GM12873 (cell line): ENCODE measurements around the gene CUBN.

Source experiments
- TF ChIP-seq, protein P1 (sequence below): IDR thresholded peaks from 2 replicates; pipeline ENCODE4 v1.5.1; 2012; ENCODE audit warnings: low read depth, mild to moderate bottlenecking, moderate library complexity, low read length, control low read depth; ENCODE audit not compliant: insufficient read depth; ENCODE audit errors: missing control alignments

CUBN gene

DNA sequence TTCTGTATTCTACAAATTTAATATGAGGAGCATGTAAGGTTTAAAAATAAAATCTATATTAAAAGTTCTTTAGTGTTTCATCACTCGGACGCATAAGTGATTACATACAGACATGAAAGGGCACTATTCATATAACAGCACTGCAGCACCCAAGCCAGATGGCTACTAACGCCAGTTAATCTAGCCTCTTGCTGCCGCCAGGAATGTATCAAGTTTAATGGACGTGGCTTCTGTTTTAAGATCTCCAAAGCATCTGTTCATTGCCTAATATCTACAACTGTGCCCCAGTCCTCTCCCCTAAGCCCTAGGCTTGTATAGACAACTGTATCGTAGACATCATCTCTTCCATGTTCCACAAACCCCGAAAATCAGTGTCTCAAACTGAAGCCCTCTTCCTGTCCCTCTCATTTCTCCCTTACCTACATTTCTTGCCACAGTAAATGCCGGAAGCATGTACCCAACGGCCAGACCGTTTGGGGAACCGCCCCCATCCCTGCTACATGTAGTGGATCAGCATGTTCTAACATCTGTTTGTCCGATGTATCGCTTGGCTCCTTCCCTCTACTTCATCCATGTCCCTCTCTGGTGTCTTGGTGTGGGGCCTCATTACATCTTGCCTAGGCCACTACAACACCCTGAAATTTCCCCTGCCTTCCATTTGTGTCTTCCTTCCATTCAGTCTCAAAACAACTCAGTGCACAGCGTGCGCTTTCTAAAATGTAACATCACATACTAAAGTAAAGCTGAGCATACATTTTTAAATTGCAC, 164.9 kb downstream of the CUBN start:
- TF ChIP-seq, protein P1, sequence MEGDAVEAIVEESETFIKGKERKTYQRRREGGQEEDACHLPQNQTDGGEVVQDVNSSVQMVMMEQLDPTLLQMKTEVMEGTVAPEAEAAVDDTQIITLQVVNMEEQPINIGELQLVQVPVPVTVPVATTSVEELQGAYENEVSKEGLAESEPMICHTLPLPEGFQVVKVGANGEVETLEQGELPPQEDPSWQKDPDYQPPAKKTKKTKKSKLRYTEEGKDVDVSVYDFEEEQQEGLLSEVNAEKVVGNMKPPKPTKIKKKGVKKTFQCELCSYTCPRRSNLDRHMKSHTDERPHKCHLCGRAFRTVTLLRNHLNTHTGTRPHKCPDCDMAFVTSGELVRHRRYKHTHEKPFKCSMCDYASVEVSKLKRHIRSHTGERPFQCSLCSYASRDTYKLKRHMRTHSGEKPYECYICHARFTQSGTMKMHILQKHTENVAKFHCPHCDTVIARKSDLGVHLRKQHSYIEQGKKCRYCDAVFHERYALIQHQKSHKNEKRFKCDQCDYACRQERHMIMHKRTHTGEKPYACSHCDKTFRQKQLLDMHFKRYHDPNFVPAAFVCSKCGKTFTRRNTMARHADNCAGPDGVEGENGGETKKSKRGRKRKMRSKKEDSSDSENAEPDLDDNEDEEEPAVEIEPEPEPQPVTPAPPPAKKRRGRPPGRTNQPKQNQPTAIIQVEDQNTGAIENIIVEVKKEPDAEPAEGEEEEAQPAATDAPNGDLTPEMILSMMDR, result no peak

DNA sequence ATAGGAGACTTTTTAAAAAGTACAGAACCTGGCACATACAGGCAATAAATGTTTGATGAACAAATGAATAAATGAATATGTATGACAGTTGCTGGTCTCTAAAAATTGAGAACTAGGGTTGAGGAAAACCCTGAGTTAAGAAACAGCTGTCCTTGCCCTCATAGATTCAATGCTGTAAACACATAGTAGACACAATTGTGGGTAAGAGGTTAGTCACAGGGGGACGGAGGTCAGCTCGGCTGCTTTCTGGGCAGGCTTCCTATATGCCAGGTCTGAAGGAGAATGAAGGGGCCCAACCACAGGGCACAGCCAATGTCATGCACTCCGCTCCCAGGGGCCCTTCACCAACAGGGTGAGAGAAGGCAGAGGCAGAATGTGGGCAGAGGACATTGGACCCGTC, 169.1 kb downstream of the CUBN start:
- TF ChIP-seq, protein P1, result no peak

DNA sequence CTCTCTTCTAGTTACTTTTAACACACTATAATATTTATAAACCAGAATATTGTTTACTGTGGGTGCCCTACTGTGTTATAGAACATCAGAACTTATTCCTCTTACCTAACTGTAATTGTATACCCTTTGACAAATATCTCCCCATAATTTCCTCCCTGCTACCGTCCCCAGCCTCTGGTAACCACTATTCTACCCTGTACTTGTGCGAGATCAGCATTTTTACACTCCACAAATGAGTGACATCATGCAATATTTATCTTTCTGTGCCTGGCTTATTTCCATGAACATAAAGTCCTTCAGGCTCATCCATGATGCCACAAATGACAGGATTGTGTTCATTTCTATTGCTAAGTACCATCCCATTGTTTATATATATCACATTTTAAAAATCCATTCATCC, 172.6 kb downstream of the CUBN start:
- TF ChIP-seq, protein P1, result no peak

DNA sequence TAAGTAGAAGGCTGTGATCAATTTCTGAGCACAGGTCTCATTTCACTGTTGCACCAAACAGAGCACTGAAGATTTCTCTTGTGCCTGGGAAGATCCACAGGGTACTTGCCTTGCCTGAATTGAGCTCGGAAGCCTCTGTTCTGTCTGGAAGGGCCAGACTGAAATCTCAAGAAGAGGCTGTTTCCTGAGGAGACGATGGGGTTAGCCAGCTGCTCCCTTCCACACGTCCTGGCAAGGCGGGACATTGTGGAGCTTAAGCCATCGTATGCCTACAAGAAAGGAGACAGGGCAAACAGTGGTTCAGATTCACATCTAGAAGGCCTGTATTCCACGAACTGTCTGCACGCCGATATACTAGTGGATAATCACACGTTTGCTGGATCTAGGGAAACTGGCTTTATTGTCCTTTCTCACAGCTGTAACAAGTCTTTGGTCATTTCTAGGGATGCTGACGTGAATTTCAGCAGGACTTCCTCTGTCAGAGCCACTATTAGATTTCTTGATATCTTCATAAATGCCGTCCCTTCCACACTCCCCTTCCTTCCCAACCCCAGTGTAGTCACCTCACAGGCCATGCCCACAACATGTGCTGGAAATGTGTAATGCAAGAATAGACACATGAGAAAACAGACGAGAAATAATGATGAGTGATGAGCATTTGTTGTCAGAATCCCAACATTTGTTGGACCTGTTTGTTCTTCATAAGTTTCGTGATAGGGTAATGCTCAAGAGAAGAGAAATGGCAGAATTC, 175.2 kb downstream of the CUBN start:
- TF ChIP-seq, protein P1, result no peak

DNA sequence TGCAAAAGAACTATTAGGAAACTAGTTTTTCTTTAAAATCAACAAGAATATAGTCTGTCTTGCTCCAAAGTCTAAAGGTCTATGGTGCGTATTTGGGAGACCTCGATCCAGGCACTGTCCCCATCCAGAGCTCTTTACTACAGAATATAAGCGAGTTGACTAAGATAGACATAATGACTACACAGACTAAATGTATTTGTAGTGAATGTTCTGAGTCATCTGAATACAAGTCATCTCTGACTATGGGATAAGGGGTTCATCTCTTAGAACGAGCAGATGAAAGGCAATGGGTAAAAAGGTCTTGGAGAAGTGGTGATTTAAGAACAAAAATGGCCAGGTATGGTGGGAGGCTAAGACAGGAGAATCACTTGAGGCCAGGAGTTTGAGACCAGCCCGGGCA, 176.3 kb downstream of the CUBN start:
- TF ChIP-seq, protein P1, result no peak

DNA sequence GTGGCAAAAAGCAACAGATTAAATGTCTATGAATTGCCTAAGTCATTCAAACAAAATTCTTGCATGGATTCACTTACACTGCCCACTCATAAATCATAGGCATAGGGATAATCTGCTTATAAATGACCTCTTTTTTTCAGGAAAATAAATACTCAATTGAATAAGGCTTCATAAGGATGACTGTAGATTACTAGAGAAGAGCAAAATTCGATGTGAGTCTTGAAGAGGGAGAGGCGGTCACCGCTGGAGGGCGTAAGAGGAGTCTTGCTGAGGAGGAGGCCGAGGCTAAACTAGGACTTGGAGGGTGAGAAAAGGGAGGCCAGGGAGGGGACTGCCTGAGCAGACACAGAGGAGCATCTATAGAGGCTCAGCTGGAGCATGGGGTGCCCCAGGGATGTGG, 177.0 kb downstream of the CUBN start:
- TF ChIP-seq, protein P1, result no peak

DNA sequence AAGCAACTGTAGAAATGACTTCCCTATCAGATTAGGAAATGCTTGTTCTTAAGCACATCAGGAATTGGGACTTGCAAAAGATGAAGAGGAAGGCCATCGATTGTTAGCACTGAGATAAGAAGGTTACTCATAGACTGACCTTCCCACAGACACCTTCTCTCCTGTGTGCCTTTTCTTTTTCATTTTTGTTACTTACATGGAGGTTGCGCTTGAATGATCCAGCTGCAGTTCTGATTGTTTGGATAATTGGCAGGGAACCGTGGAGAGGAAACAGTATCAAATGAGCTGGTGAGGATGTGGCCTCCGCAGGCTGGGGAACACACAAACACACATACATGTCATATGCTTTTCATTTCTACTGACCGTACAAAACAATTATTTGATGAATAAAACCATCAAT, 177.5 kb downstream of the CUBN start:
- TF ChIP-seq, protein P1, result no peak
